ENCODE results near the gene SAMD4A. TPM values are rescaled to one million over a fixed set of nuclear protein-coding genes. Genes with fewer than 3 reads are reported as not detected.

SAMD4A gene
- total RNA-seq, 6 experiments from 2014 or later: 33.8 to 53.7 (median 41.0) TPM

DNA sequence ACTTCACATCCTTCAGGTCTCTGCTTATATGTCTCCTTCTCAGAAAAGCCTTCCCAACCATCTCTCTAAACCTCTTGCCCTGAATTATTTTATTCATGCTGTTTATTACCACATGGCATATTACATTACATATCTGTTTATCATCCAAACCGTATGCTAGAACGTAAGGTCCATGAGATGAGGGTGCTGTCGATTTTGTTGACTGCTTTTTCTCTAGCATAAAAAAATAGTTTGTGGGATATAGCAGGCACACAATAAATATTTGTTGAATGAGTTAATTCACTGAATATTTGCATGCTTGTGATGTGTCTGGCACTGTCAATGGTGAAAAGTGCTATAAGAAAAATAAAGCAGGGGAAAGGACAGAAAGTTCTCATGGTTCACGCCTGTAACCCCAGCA is 22.9 kb downstream of the SAMD4A start:
- Mint-ChIP-seq H3K27me3 (ENCODE audit: insufficient read depth) (no peaks in the 10 kb centered on the region; the same call in 1 of the 2 replicates), H3K27ac (peak overlapping the region; percentile 75), H3K4me1 (ENCODE audit: low read depth) (peaks cover 87% of the 10 kb centered on the region), H3K4me3 (peak overlapping the region; percentile 43; the same call in 1 of the 2 replicates), H3K9me3 (peaks cover 8% of the 10 kb centered on the region; the same call in 1 of the 2 replicates), H3K36me3 (ENCODE audit: low read depth) (peaks cover 24% of the 10 kb centered on the region)
- no peak for DNase-seq
- TF ChIP-seq, protein P1, sequence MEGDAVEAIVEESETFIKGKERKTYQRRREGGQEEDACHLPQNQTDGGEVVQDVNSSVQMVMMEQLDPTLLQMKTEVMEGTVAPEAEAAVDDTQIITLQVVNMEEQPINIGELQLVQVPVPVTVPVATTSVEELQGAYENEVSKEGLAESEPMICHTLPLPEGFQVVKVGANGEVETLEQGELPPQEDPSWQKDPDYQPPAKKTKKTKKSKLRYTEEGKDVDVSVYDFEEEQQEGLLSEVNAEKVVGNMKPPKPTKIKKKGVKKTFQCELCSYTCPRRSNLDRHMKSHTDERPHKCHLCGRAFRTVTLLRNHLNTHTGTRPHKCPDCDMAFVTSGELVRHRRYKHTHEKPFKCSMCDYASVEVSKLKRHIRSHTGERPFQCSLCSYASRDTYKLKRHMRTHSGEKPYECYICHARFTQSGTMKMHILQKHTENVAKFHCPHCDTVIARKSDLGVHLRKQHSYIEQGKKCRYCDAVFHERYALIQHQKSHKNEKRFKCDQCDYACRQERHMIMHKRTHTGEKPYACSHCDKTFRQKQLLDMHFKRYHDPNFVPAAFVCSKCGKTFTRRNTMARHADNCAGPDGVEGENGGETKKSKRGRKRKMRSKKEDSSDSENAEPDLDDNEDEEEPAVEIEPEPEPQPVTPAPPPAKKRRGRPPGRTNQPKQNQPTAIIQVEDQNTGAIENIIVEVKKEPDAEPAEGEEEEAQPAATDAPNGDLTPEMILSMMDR (IDR thresholded peaks at IDR 0.05): no peak

DNA sequence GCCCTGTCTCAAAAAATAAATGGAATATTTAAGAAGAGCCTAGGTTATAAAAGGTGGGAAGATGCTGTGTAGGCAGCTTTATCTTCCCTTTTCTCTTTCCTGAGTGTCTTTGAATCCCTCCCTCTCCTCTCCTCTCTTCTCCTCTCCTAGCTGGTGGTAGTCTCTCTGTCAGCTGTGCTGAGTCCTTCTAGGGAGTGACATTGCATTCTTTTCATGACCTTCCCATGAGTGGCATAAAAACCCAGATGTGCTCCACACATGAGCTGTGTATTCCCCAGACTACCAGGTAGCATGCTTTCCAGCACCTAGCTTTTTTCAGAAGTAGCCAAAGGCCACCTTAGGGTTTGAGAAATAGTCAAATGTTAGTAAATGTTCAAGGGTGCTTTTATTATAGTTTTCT is 23.6 kb downstream of the SAMD4A start:
- H3K27me3 Mint-ChIP-seq (ENCODE audit: insufficient read depth): no peaks in the 10 kb centered on the region; the same call in 1 of the 2 replicates
- peak overlapping the region; percentile 75 for H3K27ac Mint-ChIP-seq
- H3K36me3 Mint-ChIP-seq (ENCODE audit: low read depth): peaks cover 23% of the 10 kb centered on the region
- H3K4me1 Mint-ChIP-seq (ENCODE audit: low read depth): peaks cover 91% of the 10 kb centered on the region
- peaks cover 8% of the 10 kb centered on the region; the same call in 1 of the 2 replicates for H3K9me3 Mint-ChIP-seq
- H3K4me3 Mint-ChIP-seq: peak overlapping the region; percentile 43
- DNase-seq: no peak
- TF ChIP-seq, protein P1 (IDR thresholded peaks at IDR 0.05): no peak

DNA sequence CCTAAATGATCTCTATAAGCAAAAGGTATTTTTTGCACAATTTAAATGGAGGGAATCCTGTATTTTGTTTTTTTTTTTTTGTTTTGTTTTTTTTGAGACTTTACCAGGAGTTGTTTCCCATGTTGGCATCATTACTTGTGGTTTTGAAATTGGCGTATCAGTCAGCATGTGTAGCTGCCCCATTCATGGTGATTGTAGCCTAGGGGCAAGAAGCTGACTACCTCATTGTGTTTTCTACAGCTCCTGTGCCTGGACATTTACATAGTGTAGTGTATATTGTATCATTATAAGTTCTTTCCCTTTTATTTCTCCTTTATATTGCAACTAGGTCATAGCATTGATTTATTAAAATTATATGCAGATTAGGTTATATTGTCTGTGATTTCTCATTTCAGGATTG is 24.5 kb downstream of the SAMD4A start:
- no peak for DNase-seq
- no peak overlapping the region for H3K4me3 Mint-ChIP-seq
- H3K27me3 Mint-ChIP-seq (ENCODE audit: insufficient read depth): no peaks in the 10 kb centered on the region; the same call in 1 of the 2 replicates
- H3K4me1 Mint-ChIP-seq (ENCODE audit: low read depth): peaks cover 95% of the 10 kb centered on the region
- H3K9me3 Mint-ChIP-seq: peaks cover 2% of the 10 kb centered on the region; the same call in 1 of the 2 replicates
- TF ChIP-seq, protein P1 (IDR thresholded peaks at IDR 0.05): no peak
- H3K36me3 Mint-ChIP-seq (ENCODE audit: low read depth): peaks cover 13% of the 10 kb centered on the region
- H3K27ac Mint-ChIP-seq: peak overlapping the region; percentile 37; the same call in 1 of the 2 replicates

DNA sequence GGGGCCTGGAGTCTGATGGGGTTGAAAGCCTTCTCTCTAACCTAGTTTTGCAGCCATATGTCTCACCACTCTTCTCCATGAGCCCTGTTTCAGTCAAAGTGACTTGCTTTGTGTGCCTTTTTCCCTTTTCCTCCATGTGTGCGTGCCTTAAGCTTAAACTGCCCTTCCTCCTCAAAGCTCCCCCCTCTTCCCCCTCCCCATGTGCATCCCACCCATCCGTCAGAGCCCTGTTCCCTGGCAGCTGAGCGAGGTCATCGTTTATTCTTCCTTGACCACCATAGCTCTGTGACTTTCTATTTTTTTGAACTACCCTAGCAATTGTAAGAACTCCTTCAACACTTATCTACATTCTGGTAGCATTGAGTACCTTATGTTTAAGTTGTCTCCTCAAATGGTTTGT is 24.9 kb downstream of the SAMD4A start:
- no peaks in the 10 kb centered on the region; the same call in 1 of the 2 replicates for H3K27me3 Mint-ChIP-seq (ENCODE audit: insufficient read depth)
- H3K4me1 Mint-ChIP-seq (ENCODE audit: low read depth): peaks cover 91% of the 10 kb centered on the region
- TF ChIP-seq, protein P1 (IDR thresholded peaks at IDR 0.05): no peak
- H3K9me3 Mint-ChIP-seq: no peaks in the 10 kb centered on the region
- DNase-seq: no peak
- H3K36me3 Mint-ChIP-seq (ENCODE audit: low read depth): peaks cover 9% of the 10 kb centered on the region
- H3K27ac Mint-ChIP-seq: peak overlapping the region; percentile 37; the same call in 1 of the 2 replicates
- H3K4me3 Mint-ChIP-seq: no peak overlapping the region

DNA sequence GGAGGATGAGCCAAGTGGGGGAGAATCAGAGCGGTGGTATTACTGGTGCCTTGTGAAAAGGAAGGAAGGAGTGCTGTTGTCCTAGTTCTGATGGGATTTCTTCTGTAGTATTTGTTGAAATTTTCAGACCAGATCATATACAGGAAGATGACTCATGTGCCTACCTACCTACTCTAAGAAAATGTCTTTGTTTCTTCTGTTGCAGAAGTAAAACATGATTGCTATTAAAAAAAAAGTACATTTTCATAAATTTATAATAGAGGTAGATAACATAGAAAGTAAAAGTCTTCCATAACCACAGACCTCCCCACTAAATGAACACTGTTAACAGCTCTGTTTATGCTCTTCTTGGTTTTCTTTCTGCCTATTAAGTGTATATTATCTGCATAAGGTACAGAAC is 26.9 kb downstream of the SAMD4A start:
- TF ChIP-seq, protein P1 (IDR thresholded peaks at IDR 0.05): no peak
- Mint-ChIP-seq H3K27ac (peak overlapping the region; percentile 76), H3K9me3 (no peaks in the 10 kb centered on the region), H3K4me3 (peak overlapping the region; percentile 44), H3K27me3 (ENCODE audit: insufficient read depth) (no peaks in the 10 kb centered on the region), H3K36me3 (ENCODE audit: low read depth) (no peaks in the 10 kb centered on the region), H3K4me1 (ENCODE audit: low read depth) (peaks cover 87% of the 10 kb centered on the region)
- no peak for DNase-seq
